ENCODE results near the gene PKHD1.

The PKHD1 gene

GRCh38 chr6:52087498-52087999 is at the start of gene PKHD1:
Gene PKHD1, minus strand, starts transcription at chr6:52087613. Its CDS starts 2,680 bp downstream, at chr6:52084933.
- Histone ChIP-seq H3K4me3 (ENCODE audit: low read depth in 1 of 2, low read length in 2 of 2) (no peak within 1 kb of the TSS), H3K4me1 (ENCODE audit: insufficient read depth, low read length) (no peaks in the 10 kb centered on the region), H3K9ac (ENCODE audit: low read length) (no peak within 1 kb of the TSS), H3K36me3 (ENCODE audit: insufficient read depth, low read length) (no peaks in the 10 kb centered on the region), H3K27ac (ENCODE audit: low read depth, low read length) (no peak within 1 kb of the TSS), H3K27me3 (ENCODE audit: control insufficient read depth in 1 of 2, insufficient read depth in 2 of 2, low read length in 2 of 2) (no peaks in the 10 kb centered on the region), H3K9me3 (ENCODE audit: low read length) (no peaks in the 10 kb centered on the region)

DNA sequence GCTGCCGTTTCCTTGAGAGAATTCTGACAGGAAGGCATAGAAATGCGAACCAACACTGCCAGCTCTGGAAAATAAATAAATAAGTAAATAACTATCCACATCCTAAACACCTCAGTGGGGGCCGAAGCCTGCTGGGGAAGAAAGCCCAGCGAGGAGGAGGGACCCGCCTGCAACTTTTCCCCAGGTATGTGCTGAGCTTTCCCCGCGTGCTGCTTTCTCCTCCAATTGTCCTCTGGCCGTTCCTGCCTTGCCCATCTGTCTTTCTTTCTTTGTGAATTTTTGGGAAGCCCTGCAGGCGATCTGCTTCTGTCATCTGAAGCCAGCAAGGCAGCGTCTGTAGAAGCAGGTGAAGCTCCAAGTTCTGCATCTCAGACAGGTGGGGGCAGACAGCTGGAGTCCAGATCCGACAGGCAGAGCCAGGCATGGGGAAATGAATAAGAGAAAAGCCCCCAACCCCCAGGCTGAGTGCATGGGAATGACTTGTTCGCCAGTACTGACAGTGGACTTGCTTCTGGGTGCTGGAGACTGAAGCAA is 49.6 kb upstream of the PKHD1 start:
- Histone ChIP-seq H3K27me3 (ENCODE audit: control insufficient read depth in 1 of 2, insufficient read depth in 2 of 2, low read length in 2 of 2) (no peaks in the 10 kb centered on the region), H3K4me3 (ENCODE audit: low read depth in 1 of 2, low read length in 2 of 2) (no peak overlapping the region), H3K27ac (ENCODE audit: low read depth, low read length) (no peak overlapping the region), H3K9ac (ENCODE audit: low read length) (no peak overlapping the region), H3K9me3 (ENCODE audit: low read length) (no peaks in the 10 kb centered on the region), H3K36me3 (ENCODE audit: insufficient read depth, low read length) (no peaks in the 10 kb centered on the region), H3K4me1 (ENCODE audit: insufficient read depth, low read length) (peaks cover 13% of the 10 kb centered on the region)

- no peak overlapping the region for H3K9ac ChIP-seq (ENCODE audit: low read length)
- no peaks in the 10 kb centered on the region for H3K27me3 ChIP-seq (ENCODE audit: control insufficient read depth in 1 of 2, insufficient read depth in 2 of 2, low read length in 2 of 2)
- peaks cover 13% of the 10 kb centered on the region for H3K4me1 ChIP-seq (ENCODE audit: insufficient read depth, low read length)
- no peaks in the 10 kb centered on the region for H3K9me3 ChIP-seq (ENCODE audit: low read length)
- H3K36me3 ChIP-seq (ENCODE audit: insufficient read depth, low read length), result no peaks in the 10 kb centered on the region
- H3K4me3 ChIP-seq (ENCODE audit: low read depth in 1 of 2, low read length in 2 of 2), result no peak overlapping the region
- H3K27ac ChIP-seq (ENCODE audit: low read depth, low read length), result no peak overlapping the region
These were observed 48.6 kb upstream of the PKHD1 start for GRCh38 chr6:52136055-52136454.

GRCh38 chr6:52135217-52135616 is 47.8 kb upstream of the PKHD1 start:
- H3K36me3 ChIP-seq (ENCODE audit: insufficient read depth, low read length), result no peaks in the 10 kb centered on the region
- H3K9me3 ChIP-seq (ENCODE audit: low read length), result no peaks in the 10 kb centered on the region
- H3K4me1 ChIP-seq (ENCODE audit: insufficient read depth, low read length), result peaks cover 10% of the 10 kb centered on the region
- no peak overlapping the region for H3K4me3 ChIP-seq (ENCODE audit: low read depth in 1 of 2, low read length in 2 of 2)
- H3K9ac ChIP-seq (ENCODE audit: low read length), result no peak overlapping the region
- no peaks in the 10 kb centered on the region for H3K27me3 ChIP-seq (ENCODE audit: control insufficient read depth in 1 of 2, insufficient read depth in 2 of 2, low read length in 2 of 2)
- H3K27ac ChIP-seq (ENCODE audit: low read depth, low read length), result no peak overlapping the region

- H3K4me3 ChIP-seq (ENCODE audit: low read depth in 1 of 2, low read length in 2 of 2), result no peak overlapping the region
- H3K27ac ChIP-seq (ENCODE audit: low read depth, low read length), result no peak overlapping the region
- H3K27me3 ChIP-seq (ENCODE audit: control insufficient read depth in 1 of 2, insufficient read depth in 2 of 2, low read length in 2 of 2), result no peaks in the 10 kb centered on the region
- no peaks in the 10 kb centered on the region for H3K9me3 ChIP-seq (ENCODE audit: low read length)
- H3K9ac ChIP-seq (ENCODE audit: low read length), result no peak overlapping the region
- H3K4me1 ChIP-seq (ENCODE audit: insufficient read depth, low read length), result no peaks in the 10 kb centered on the region
- H3K36me3 ChIP-seq (ENCODE audit: insufficient read depth, low read length), result no peaks in the 10 kb centered on the region
These were observed 46.6 kb upstream of the PKHD1 start for GRCh38 chr6:52134011-52134410.

DNA sequence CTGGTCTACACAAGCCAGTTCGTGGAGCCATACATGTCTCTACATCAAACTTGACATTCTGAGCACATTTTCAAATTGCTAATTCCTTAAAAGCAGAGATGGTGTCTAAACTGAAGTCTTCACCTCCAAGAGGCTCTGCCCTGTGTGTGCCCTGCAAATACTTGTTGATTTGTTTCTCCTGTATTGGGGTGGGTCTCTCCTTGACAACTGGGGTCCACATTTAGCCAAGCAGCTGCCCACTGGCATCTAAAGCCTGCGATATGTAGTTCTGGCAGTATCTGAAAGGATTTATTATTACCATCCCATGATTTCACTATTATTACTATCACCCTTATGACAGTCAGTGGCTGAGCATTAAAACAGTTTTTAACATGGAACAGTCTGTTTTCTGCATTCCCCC is 45.9 kb upstream of the PKHD1 start:
- H3K4me3 ChIP-seq (ENCODE audit: low read depth in 1 of 2, low read length in 2 of 2), result no peak overlapping the region
- H3K36me3 ChIP-seq (ENCODE audit: insufficient read depth, low read length), result no peaks in the 10 kb centered on the region
- H3K4me1 ChIP-seq (ENCODE audit: insufficient read depth, low read length), result no peaks in the 10 kb centered on the region
- H3K27me3 ChIP-seq (ENCODE audit: control insufficient read depth in 1 of 2, insufficient read depth in 2 of 2, low read length in 2 of 2), result no peaks in the 10 kb centered on the region
- H3K9me3 ChIP-seq (ENCODE audit: low read length), result no peaks in the 10 kb centered on the region
- H3K9ac ChIP-seq (ENCODE audit: low read length), result no peak overlapping the region
- H3K27ac ChIP-seq (ENCODE audit: low read depth, low read length), result no peak overlapping the region

DNA sequence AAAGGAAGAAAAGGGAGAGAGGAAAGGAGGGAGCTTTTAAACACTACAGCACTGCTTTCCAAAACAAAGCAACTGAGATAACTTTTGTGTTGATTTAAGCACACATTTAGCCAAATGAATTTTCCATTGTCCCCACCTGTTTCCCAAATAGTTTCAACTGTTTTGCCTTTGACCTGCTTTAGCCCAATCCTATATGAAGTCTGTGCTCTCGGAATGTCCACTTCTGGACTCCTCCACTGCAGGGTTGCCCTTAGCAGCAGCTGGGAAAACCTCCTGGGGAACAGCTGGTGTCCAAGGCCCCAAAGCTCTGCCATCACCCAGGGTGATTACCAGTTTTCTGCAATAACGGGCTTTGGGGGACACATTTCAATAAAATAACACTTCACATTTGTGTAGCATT is 44.9 kb upstream of the PKHD1 start:
- no peaks in the 10 kb centered on the region for H3K27me3 ChIP-seq (ENCODE audit: control insufficient read depth in 1 of 2, insufficient read depth in 2 of 2, low read length in 2 of 2)
- no peak overlapping the region for H3K9ac ChIP-seq (ENCODE audit: low read length)
- no peaks in the 10 kb centered on the region for H3K36me3 ChIP-seq (ENCODE audit: insufficient read depth, low read length)
- no peaks in the 10 kb centered on the region for H3K4me1 ChIP-seq (ENCODE audit: insufficient read depth, low read length)
- H3K4me3 ChIP-seq (ENCODE audit: low read depth in 1 of 2, low read length in 2 of 2), result no peak overlapping the region
- no peaks in the 10 kb centered on the region for H3K9me3 ChIP-seq (ENCODE audit: low read length)
- H3K27ac ChIP-seq (ENCODE audit: low read depth, low read length), result no peak overlapping the region

- no peaks in the 10 kb centered on the region for H3K4me1 ChIP-seq (ENCODE audit: insufficient read depth, low read length)
- H3K36me3 ChIP-seq (ENCODE audit: insufficient read depth, low read length), result no peaks in the 10 kb centered on the region
- H3K27me3 ChIP-seq (ENCODE audit: control insufficient read depth in 1 of 2, insufficient read depth in 2 of 2, low read length in 2 of 2), result no peaks in the 10 kb centered on the region
- H3K4me3 ChIP-seq (ENCODE audit: low read depth in 1 of 2, low read length in 2 of 2), result no peak overlapping the region
- no peak overlapping the region for H3K9ac ChIP-seq (ENCODE audit: low read length)
- H3K9me3 ChIP-seq (ENCODE audit: low read length), result no peaks in the 10 kb centered on the region
- no peak overlapping the region for H3K27ac ChIP-seq (ENCODE audit: low read depth, low read length)
These were observed 43.0 kb upstream of the PKHD1 start for GRCh38 chr6:52130440-52130839.

DNA sequence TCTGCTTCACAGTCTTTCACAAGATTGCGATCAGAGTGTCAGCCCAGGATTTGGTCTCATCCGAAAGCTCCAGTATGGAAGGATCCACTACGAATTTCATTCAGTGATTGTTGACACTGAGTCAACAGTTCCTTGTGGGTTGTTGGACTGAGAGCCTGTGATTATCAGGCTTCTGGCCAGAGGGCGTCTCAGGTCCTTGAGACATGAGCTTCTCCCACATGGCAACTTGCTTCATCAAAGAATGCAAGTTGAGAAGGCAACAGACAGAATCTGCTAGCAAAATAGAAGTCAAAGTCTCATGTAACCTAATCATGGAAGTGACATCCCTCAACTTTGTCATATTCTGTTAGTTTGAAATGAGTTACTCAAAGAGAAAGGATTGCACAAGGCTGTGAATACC is 40.5 kb upstream of the PKHD1 start:
- Histone ChIP-seq H3K27me3 (ENCODE audit: control insufficient read depth in 1 of 2, insufficient read depth in 2 of 2, low read length in 2 of 2) (no peaks in the 10 kb centered on the region), H3K4me3 (ENCODE audit: low read depth in 1 of 2, low read length in 2 of 2) (no peak overlapping the region), H3K4me1 (ENCODE audit: insufficient read depth, low read length) (no peaks in the 10 kb centered on the region), H3K9ac (ENCODE audit: low read length) (no peak overlapping the region), H3K27ac (ENCODE audit: low read depth, low read length) (no peak overlapping the region), H3K9me3 (ENCODE audit: low read length) (no peaks in the 10 kb centered on the region), H3K36me3 (ENCODE audit: insufficient read depth, low read length) (no peaks in the 10 kb centered on the region)

DNA sequence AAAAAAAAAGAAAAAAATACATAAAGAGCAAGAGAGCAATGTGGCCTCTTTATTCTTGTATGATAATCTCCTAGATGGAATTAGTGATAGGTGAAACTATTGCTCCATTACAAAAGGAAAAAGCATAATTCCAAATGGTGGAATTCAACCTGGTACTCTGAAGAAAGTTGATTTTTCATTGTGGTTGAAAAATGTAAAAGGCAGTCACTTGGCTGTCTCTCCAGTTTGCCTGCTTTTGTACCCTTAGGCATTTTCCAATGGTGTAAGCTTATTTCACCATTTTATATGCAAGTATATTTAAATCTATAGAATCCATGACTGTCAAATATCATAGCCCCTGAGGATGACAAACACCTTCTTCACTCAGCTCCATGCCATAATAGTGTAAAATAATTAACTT is 38.8 kb upstream of the PKHD1 start:
- Histone ChIP-seq H3K27me3 (ENCODE audit: control insufficient read depth in 1 of 2, insufficient read depth in 2 of 2, low read length in 2 of 2) (no peaks in the 10 kb centered on the region), H3K9me3 (ENCODE audit: low read length) (no peaks in the 10 kb centered on the region), H3K27ac (ENCODE audit: low read depth, low read length) (no peak overlapping the region), H3K4me3 (ENCODE audit: low read depth in 1 of 2, low read length in 2 of 2) (no peak overlapping the region), H3K4me1 (ENCODE audit: insufficient read depth, low read length) (no peaks in the 10 kb centered on the region), H3K9ac (ENCODE audit: low read length) (no peak overlapping the region), H3K36me3 (ENCODE audit: insufficient read depth, low read length) (no peaks in the 10 kb centered on the region)

GRCh38 chr6:52125572-52125971 is 38.2 kb upstream of the PKHD1 start:
- no peaks in the 10 kb centered on the region for H3K36me3 ChIP-seq (ENCODE audit: insufficient read depth, low read length)

DNA sequence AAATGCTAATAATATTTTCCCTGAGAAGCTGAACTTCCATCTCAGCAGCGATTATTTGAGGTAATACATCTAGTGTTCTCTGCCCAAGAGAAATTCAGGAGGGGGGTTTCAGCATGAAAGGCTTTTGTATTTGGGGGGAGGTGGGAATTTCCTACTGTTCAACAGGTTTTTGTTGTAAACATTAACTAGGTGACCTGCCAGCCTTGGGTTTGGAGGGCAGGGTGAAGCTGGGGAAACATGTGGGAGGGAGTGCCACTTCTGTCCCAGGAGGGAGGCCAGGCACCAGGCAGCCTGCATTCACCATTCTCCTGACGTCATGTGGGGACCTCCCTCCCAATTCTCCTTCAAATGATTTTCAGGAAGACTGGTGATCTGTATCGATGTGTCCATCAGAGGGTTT is 37.7 kb upstream of the PKHD1 start:
- H3K27ac ChIP-seq (ENCODE audit: low read depth, low read length), result no peak overlapping the region

More at GRCh38 chr6:52125572-52125971, 38.2 kb upstream of the PKHD1 start:
- Histone ChIP-seq H3K4me1 (ENCODE audit: insufficient read depth, low read length) (no peaks in the 10 kb centered on the region), H3K9ac (ENCODE audit: low read length) (no peak overlapping the region), H3K9me3 (ENCODE audit: low read length) (no peaks in the 10 kb centered on the region), H3K4me3 (ENCODE audit: low read depth in 1 of 2, low read length in 2 of 2) (no peak overlapping the region), H3K27ac (ENCODE audit: low read depth, low read length) (no peak overlapping the region), H3K27me3 (ENCODE audit: control insufficient read depth in 1 of 2, insufficient read depth in 2 of 2, low read length in 2 of 2) (no peaks in the 10 kb centered on the region)

More for the DNA sequence above, 37.7 kb upstream of the PKHD1 start:
- no peak overlapping the region for H3K9ac ChIP-seq (ENCODE audit: low read length)
- no peak overlapping the region for H3K4me3 ChIP-seq (ENCODE audit: low read depth in 1 of 2, low read length in 2 of 2)
- no peaks in the 10 kb centered on the region for H3K36me3 ChIP-seq (ENCODE audit: insufficient read depth, low read length)
- H3K27me3 ChIP-seq (ENCODE audit: control insufficient read depth in 1 of 2, insufficient read depth in 2 of 2, low read length in 2 of 2), result no peaks in the 10 kb centered on the region
- no peaks in the 10 kb centered on the region for H3K9me3 ChIP-seq (ENCODE audit: low read length)
- no peaks in the 10 kb centered on the region for H3K4me1 ChIP-seq (ENCODE audit: insufficient read depth, low read length)

Data from muscle layer of colon (tissue), 2 donors.